ENCODE results near the gene MAN2B2.

- no peak for TF ChIP-seq TCF7L2 (IDR thresholded peaks at IDR 0.05; ENCODE audit: low read depth, low read length)
- no peak for TF ChIP-seq CTCF (IDR thresholded peaks at IDR 0.05)
- TF ChIP-seq, protein P1, sequence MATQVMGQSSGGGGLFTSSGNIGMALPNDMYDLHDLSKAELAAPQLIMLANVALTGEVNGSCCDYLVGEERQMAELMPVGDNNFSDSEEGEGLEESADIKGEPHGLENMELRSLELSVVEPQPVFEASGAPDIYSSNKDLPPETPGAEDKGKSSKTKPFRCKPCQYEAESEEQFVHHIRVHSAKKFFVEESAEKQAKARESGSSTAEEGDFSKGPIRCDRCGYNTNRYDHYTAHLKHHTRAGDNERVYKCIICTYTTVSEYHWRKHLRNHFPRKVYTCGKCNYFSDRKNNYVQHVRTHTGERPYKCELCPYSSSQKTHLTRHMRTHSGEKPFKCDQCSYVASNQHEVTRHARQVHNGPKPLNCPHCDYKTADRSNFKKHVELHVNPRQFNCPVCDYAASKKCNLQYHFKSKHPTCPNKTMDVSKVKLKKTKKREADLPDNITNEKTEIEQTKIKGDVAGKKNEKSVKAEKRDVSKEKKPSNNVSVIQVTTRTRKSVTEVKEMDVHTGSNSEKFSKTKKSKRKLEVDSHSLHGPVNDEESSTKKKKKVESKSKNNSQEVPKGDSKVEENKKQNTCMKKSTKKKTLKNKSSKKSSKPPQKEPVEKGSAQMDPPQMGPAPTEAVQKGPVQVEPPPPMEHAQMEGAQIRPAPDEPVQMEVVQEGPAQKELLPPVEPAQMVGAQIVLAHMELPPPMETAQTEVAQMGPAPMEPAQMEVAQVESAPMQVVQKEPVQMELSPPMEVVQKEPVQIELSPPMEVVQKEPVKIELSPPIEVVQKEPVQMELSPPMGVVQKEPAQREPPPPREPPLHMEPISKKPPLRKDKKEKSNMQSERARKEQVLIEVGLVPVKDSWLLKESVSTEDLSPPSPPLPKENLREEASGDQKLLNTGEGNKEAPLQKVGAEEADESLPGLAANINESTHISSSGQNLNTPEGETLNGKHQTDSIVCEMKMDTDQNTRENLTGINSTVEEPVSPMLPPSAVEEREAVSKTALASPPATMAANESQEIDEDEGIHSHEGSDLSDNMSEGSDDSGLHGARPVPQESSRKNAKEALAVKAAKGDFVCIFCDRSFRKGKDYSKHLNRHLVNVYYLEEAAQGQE (IDR thresholded peaks at IDR 0.05; ENCODE audit: insufficient read depth in 1 of 2, low read depth in 2 of 2, low read length in 1 of 2): no peak
- no peak for TF ChIP-seq POLR2AphosphoS5 (IDR thresholded peaks at IDR 0.05; ENCODE audit: low read depth, low read length)
Observed at GRCh38 chr4:6672131-6672530, 97.1 kb downstream of the MAN2B2 start.

Data from Panc1 (cell line).